IPS-18c (cell line): Measurements from ENCODE around the gene FMNL2.

Source experiments
- H3K4me3 ChIP-seq: 2 replicates; pipeline ENCODE4 v1.7.0; 2013; ENCODE audit warnings: low read depth, mild to moderate bottlenecking, low read length, moderate library complexity; ENCODE audit not compliant: insufficient read depth
- H3K9me3 ChIP-seq: one replicate; pipeline ENCODE4 v1.6.1; 2013; ENCODE audit warnings: mild to moderate bottlenecking, low read length, moderate library complexity; ENCODE audit not compliant: control insufficient read depth, insufficient read depth

Gene FMNL2

GRCh38 chr2:152355409-152355831 is 20.4 kb downstream of the FMNL2 start:
- H3K9me3 ChIP-seq = no peaks in the 10 kb centered on the region
- no peak overlapping the region for H3K4me3 ChIP-seq

- H3K9me3 ChIP-seq = no peaks in the 10 kb centered on the region
- no peak overlapping the region for H3K4me3 ChIP-seq
These were observed 24.8 kb downstream of the FMNL2 start for GRCh38 chr2:152359573-152360363.

DNA sequence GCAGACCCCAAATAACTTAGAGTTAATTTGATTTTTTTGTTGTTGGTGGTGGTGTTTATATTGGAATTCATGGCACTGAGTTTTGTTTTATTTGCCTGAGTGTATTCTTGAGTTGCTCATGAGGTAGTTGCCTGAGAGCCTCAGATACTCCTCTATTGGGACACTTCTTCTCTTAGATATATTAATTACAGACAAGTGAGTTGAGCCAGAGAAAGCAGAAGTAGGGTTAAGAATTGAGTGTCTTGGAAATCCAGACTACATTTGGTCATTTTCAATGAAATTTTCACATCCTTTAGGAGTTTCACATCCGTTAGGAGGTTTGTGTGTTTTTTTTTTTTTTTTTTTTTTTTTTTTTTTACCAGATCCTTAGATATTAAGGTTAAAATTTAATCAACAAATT is 29.0 kb downstream of the FMNL2 start:
- no peaks in the 10 kb centered on the region for H3K9me3 ChIP-seq
- H3K4me3 ChIP-seq = no peak overlapping the region

- no peaks in the 10 kb centered on the region for H3K9me3 ChIP-seq
- H3K4me3 ChIP-seq = no peak overlapping the region
These were observed 32.8 kb downstream of the FMNL2 start for GRCh38 chr2:152367547-152368390.

GRCh38 chr2:152369176-152369860 is 34.3 kb downstream of the FMNL2 start:
- Histone ChIP-seq H3K9me3 (no peaks in the 10 kb centered on the region), H3K4me3 (no peak overlapping the region)

DNA sequence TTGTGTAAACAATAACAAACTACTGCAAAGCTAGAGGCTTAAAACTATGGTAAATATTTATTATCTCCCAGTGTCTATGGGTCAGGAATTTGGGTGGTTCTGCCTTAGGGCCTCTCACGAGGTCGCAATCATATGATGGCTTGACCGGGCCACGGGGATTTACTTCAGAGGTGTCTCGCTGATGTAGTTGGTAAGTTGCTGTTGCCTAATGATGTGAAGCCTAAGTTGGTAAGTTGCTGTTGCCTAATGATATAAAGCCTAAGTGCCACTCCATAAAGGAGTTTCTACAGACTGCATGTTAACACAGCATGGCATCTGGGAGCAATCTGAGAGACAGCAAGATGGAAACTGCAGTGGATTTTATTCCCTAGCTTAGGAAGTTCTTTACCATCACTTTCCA is 35.8 kb downstream of the FMNL2 start:
- Histone ChIP-seq H3K4me3 (no peak overlapping the region), H3K9me3 (no peaks in the 10 kb centered on the region)

- no peak overlapping the region for H3K4me3 ChIP-seq
- H3K9me3 ChIP-seq = no peaks in the 10 kb centered on the region
These were observed 37.5 kb downstream of the FMNL2 start for GRCh38 chr2:152372438-152372984.

GRCh38 chr2:152375174-152375573 is 40.2 kb downstream of the FMNL2 start:
- Histone ChIP-seq H3K4me3 (no peak overlapping the region), H3K9me3 (no peaks in the 10 kb centered on the region)

- H3K4me3 ChIP-seq = no peak overlapping the region
- H3K9me3 ChIP-seq = no peaks in the 10 kb centered on the region
These were observed 41.4 kb downstream of the FMNL2 start for GRCh38 chr2:152376385-152376784.

GRCh38 chr2:152376968-152377367 is 42.0 kb downstream of the FMNL2 start:
- Histone ChIP-seq H3K4me3 (no peak overlapping the region), H3K9me3 (no peaks in the 10 kb centered on the region)

DNA sequence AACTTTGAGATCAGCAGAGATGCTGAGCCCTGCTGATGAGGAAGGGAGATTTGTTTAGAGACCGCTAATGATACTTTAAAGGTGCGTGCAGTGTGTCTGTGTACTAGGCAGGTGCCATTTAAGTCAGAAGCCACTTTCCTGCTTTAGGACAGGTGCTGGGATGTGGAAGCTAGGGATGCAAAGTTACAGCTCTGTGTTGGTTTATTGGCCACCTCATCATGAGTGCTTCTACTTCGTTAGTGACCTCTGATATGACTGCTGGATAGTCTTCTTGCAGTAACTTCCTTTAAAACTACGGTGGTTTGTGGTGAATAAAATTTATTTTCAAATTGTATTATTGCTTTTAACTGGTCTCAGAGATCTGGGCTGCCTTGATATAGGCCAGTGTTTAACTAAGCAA is 44.1 kb downstream of the FMNL2 start:
- Histone ChIP-seq H3K9me3 (no peaks in the 10 kb centered on the region), H3K4me3 (no peak overlapping the region)

DNA sequence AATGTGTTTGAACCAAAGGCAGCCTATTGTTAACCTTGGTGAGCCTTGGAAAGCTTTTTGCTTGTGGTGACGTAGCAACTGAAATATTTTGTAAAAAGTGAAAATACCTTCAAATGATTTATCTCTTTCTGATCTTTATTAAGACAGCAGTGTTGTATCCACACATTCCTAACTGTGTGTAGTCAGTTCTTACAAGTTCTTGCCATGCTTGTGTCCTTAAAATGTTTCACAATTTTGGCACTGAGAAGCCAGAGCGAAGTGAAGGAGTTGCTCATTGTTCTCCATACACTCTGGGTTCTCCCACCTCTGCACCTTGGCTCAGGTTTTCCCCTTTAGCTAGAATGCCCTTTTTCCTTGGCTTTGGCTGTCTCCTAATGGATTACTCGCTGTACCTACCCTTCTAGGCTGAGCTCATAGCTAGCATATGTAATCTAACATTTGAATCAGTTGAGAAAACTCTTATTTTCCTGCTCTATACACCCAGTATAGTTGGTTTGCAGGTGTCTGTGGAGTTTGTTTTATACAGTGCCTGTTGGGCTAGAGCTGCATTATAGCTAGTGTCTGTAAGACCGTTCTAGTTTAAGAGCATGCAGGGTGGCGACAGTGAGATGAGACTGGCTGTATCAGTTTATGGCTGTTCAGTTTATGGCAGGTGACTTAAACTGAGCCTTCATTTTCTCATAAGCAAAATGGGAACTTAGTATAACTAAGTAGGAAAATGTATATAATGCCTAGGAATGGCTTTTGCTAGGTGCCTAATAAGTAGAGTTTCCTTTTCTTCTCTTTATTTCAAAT is 45.5 kb downstream of the FMNL2 start:
- no peaks in the 10 kb centered on the region for H3K9me3 ChIP-seq

DNA sequence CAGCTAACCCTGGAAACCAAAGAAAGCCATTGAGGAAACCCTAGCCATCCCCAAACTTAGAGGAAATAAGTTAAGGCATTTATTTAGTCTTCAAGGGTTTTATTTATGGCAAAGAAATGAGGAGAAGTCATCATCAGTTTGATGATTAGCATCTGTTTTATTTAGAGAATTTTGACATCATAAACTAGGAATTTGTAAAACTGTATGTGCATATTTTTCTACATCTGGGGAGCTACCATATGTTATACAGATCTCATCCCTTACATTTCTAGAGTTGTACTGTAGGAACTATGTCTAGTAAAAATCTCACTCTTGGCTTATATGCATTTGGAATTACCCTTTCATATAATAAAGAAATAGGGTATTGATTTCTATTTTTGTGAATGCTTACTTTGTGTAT is 48.7 kb downstream of the FMNL2 start:
- no peak overlapping the region for H3K4me3 ChIP-seq
- H3K9me3 ChIP-seq = no peaks in the 10 kb centered on the region

More for the DNA sequence above, 45.5 kb downstream of the FMNL2 start:
- no peak overlapping the region for H3K4me3 ChIP-seq

- H3K9me3 ChIP-seq = no peaks in the 10 kb centered on the region
- no peak overlapping the region for H3K4me3 ChIP-seq
These were observed 50.0 kb downstream of the FMNL2 start for GRCh38 chr2:152384992-152385391.

- H3K4me3 ChIP-seq = no peak overlapping the region
- H3K9me3 ChIP-seq = no peaks in the 10 kb centered on the region
These were observed 50.7 kb downstream of the FMNL2 start for GRCh38 chr2:152385650-152386049.

DNA sequence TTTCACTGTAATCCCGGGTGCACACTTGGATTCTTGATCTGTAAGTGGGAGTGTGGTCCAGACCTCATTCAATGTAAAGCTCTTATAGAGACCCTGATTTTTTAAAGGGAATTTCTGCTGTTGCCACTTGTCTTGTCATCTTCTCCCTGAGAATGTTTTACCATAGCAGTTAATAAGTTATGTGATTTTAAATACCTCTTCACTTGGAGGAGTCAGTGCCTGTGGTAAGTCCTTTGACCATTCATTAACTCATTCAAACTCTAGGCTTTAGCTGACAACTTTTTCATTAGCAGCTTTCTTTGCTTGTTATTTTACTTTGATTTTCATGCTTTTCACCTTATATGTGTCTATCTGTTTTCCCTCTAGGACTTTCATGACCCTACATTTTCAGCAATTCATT is 51.3 kb downstream of the FMNL2 start:
- Histone ChIP-seq H3K9me3 (no peaks in the 10 kb centered on the region), H3K4me3 (no peak overlapping the region)

- no peak overlapping the region for H3K4me3 ChIP-seq
- H3K9me3 ChIP-seq = no peaks in the 10 kb centered on the region
These were observed 52.1 kb downstream of the FMNL2 start for GRCh38 chr2:152387041-152387440.
